Measurements from ENCODE around the gene USP24.
"Not testable (repeated sequence)": the region's sequence is repeated elsewhere in the genome, so short reads cannot be mapped to it uniquely, and the experiment has no call there.

The USP24 gene

GRCh38 chr1:55230659-55231058 lies 15.5 kb upstream of the USP24 start:
- DNase-seq (ENCODE audit: low read depth), result no peak
- no peak for TF ChIP-seq CTCF (conservative IDR thresholded peaks at IDR 0.05; ENCODE audit: low read depth, low read length)
- H3K4me3 ChIP-seq (ENCODE audit: low read depth, low read length), result no peak overlapping the region

GRCh38 chr1:55229726-55230125 lies 14.6 kb upstream of the USP24 start:
- not testable (repeated sequence) for H3K4me3 ChIP-seq (ENCODE audit: low read depth, low read length); DNase-seq (ENCODE audit: low read depth)

GRCh38 chr1:55225228-55225627 lies 10.1 kb upstream of the USP24 start:
- no peak for TF ChIP-seq CTCF (conservative IDR thresholded peaks at IDR 0.05; ENCODE audit: low read depth, low read length)
- H3K4me3 ChIP-seq (ENCODE audit: low read depth, low read length), result no peak overlapping the region
- no peak for DNase-seq (ENCODE audit: low read depth)

- no peak for TF ChIP-seq CTCF (conservative IDR thresholded peaks at IDR 0.05; ENCODE audit: low read depth, low read length)
These were observed 9.6 kb upstream of the USP24 start for GRCh38 chr1:55224729-55225128.

GRCh38 chr1:55222152-55222551 lies 7.0 kb upstream of the USP24 start:
- H3K4me3 ChIP-seq (ENCODE audit: low read depth, low read length), result no peak overlapping the region
- no peak for TF ChIP-seq CTCF (conservative IDR thresholded peaks at IDR 0.05; ENCODE audit: low read depth, low read length)
- DNase-seq (ENCODE audit: low read depth), result no peak

More at GRCh38 chr1:55224729-55225128, 9.6 kb upstream of the USP24 start:
- DNase-seq (ENCODE audit: low read depth), result no peak
- no peak overlapping the region for H3K4me3 ChIP-seq (ENCODE audit: low read depth, low read length)

- H3K4me3 ChIP-seq (ENCODE audit: low read depth, low read length), result no peak overlapping the region
- no peak for TF ChIP-seq CTCF (conservative IDR thresholded peaks at IDR 0.05; ENCODE audit: low read depth, low read length)
- no peak for DNase-seq (ENCODE audit: low read depth)
These were observed 2.2 kb upstream of the USP24 start for GRCh38 chr1:55217226-55217986.

- DNase-seq (ENCODE audit: low read depth), result no peak
- peak overlapping the region; percentile 88 for H3K4me3 ChIP-seq (ENCODE audit: low read depth, low read length)
- TF ChIP-seq CTCF (conservative IDR thresholded peaks at IDR 0.05; ENCODE audit: low read depth, low read length), result no peak
These were observed 932 bp upstream of the USP24 start for GRCh38 chr1:55216096-55216495.
